Measurements from ENCODE around the gene TM7SF2. TPM values are rescaled to one million over a fixed set of nuclear protein-coding genes. Genes with fewer than 3 reads are reported as not detected.

TM7SF2 gene
- polyA plus RNA-seq, 3 donors: 1.8 to 4.5 (median 1.8) TPM

- H3K27ac ChIP-seq (ENCODE audit: low read depth in 1 of 2, low read length in 2 of 2): peak overlapping the region in 1 of 2 donors; percentile 88
- Mint-ChIP-seq H3K4me1 (peaks cover 15% of the 10 kb centered on the region), H3K4me3 (peak overlapping the region in 1 of 2 donors; percentile 94), H3K36me3 (peaks cover 8 to 10% of the 10 kb centered on the region in 2 donors), H3K9me3 (peaks cover 0 to 2% (median 0%) of the 10 kb centered on the region in 7 donors), H3K27ac (peak overlapping the region; percentile 73 to 98 (median 88)), H3K27me3 (ENCODE audit: low read depth in 3 of 3) (peaks cover 0 to 3% (median 0%) of the 10 kb centered on the region in 3 donors)
- peaks cover 23% of the 10 kb centered on the region for H3K79me2 ChIP-seq (ENCODE audit: insufficient read depth, low read length)
- H3K36me3 ChIP-seq (replicated peaks in 1 of 2; ENCODE audit: control insufficient read depth in 1 of 2, insufficient read depth in 2 of 2, low read length in 2 of 2): peaks cover 6 to 7% of the 10 kb centered on the region in 2 donors
- H3K9ac ChIP-seq (ENCODE audit: insufficient read depth, low read length, poor library complexity, severe bottlenecking): peak overlapping the region; percentile 91
- peak overlapping the region in 1 of 3 experiments; percentile 95 for H3K4me3 ChIP-seq (replicated peaks in 1 of 3; ENCODE audit: low read depth in 2 of 3, low read length in 3 of 3)
- peak overlapping the region; percentile 82 for H3K4me2 ChIP-seq (replicated peaks; ENCODE audit: extremely low read depth, low read length, poor library complexity, severe bottlenecking)
- H3K27me3 ChIP-seq (ENCODE audit: control insufficient read depth in 2 of 2, insufficient read depth in 2 of 2, low read length in 2 of 2): no peaks in the 10 kb centered on the region
- DNase-seq: no peak
- WGBS (ENCODE audit: insufficient coverage): 88% methylated on average over 19 of the region's 22 CpGs
- H3K4me1 ChIP-seq (ENCODE audit: control insufficient read depth in 1 of 2, insufficient read depth in 2 of 2, low read length in 2 of 2): peaks cover 9 to 19% of the 10 kb centered on the region in 2 donors
- no peak for TF ChIP-seq CTCF (IDR thresholded peaks at IDR 0.05)
- H4K20me1 ChIP-seq (ENCODE audit: insufficient read depth, low read length): peaks cover 4% of the 10 kb centered on the region
- H2AFZ ChIP-seq (ENCODE audit: insufficient read depth, low read depth, low read length, poor library complexity, severe bottlenecking): peak overlapping the region; percentile 95
- intact Hi-C loops (cut with micrococcal nuclease): no loop called here
- no peaks in the 10 kb centered on the region for H3K9me3 ChIP-seq (replicated peaks in 1 of 2; ENCODE audit: control insufficient read depth in 1 of 2, insufficient read depth in 1 of 2, low read length in 2 of 2)
These were observed 16.2 kb upstream of the TM7SF2 start for GRCh38 chr11:65095427-65095826.

GRCh38 chr11:65095974-65096806, 15.5 kb upstream of the TM7SF2 start, which contains the start of gene VPS51:
TSS of gene VPS51 (plus strand) at chr11:65096214. CDS start at chr11:65096251, 37 bp downstream.
- Histone ChIP-seq H3K4me1 (ENCODE audit: control insufficient read depth in 1 of 2, insufficient read depth in 2 of 2, low read length in 2 of 2) (peaks cover 9 to 19% of the 10 kb centered on the region in 2 donors), H3K36me3 (replicated peaks in 1 of 2; ENCODE audit: control insufficient read depth in 1 of 2, insufficient read depth in 2 of 2, low read length in 2 of 2) (peaks cover 6 to 9% of the 10 kb centered on the region in 2 donors), H4K20me1 (ENCODE audit: insufficient read depth, low read length) (peaks cover 4% of the 10 kb centered on the region), H3K79me2 (ENCODE audit: insufficient read depth, low read length) (peaks cover 29% of the 10 kb centered on the region), H3K4me3 (replicated peaks in 1 of 3; ENCODE audit: low read depth in 2 of 3, low read length in 3 of 3) (peak within 1 kb of the TSS; percentile 74 to 95 (median 85)), H3K9me3 (replicated peaks in 1 of 2; ENCODE audit: control insufficient read depth in 1 of 2, insufficient read depth in 1 of 2, low read length in 2 of 2) (no peaks in the 10 kb centered on the region), H3K4me2 (replicated peaks; ENCODE audit: extremely low read depth, low read length, poor library complexity, severe bottlenecking) (peak within 1 kb of the TSS; percentile 82), H3K9ac (ENCODE audit: insufficient read depth, low read length, poor library complexity, severe bottlenecking) (peak within 1 kb of the TSS; percentile 91), H2AFZ (ENCODE audit: insufficient read depth, low read depth, low read length, poor library complexity, severe bottlenecking) (peak within 1 kb of the TSS; percentile 95), H3K27me3 (ENCODE audit: control insufficient read depth in 2 of 2, insufficient read depth in 2 of 2, low read length in 2 of 2) (no peaks in the 10 kb centered on the region), H3K27ac (ENCODE audit: low read depth in 1 of 2, low read length in 2 of 2) (peak within 1 kb of the TSS; percentile 66 to 88)
- intact Hi-C loops (cut with micrococcal nuclease): loop anchor here in 1 of 2 donors (1.0 kb wide), 1 partner anchor 12 kb away; the partner anchor contains the start of genes CDCA5 and ZFPL1
- Mint-ChIP-seq H3K4me3 (peak within 1 kb of the TSS; percentile 94 to 95), H3K9me3 (peaks cover 0 to 2% (median 0%) of the 10 kb centered on the region in 7 donors), H3K27ac (peak within 1 kb of the TSS; percentile 86 to 98 (median 95)), H3K36me3 (peaks cover 9 to 10% of the 10 kb centered on the region in 2 donors), H3K4me1 (peaks cover 15% of the 10 kb centered on the region), H3K27me3 (ENCODE audit: low read depth in 3 of 3) (peaks cover 0 to 3% (median 0%) of the 10 kb centered on the region in 3 donors)
- peak; percentile 83 to 90 (median 88) for DNase-seq
- TF ChIP-seq CTCF (IDR thresholded peaks at IDR 0.05): no peak
- WGBS (ENCODE audit: insufficient coverage): under 1% methylated on average over 31 of the region's 52 CpGs
